IPS-15b (cell line): ENCODE measurements around the gene RTN4.

Experiments used
- H3K27me3 ChIP-seq: one replicate; pipeline ENCODE4 v1.6.1; 2013; ENCODE audit warnings: low read length; ENCODE audit not compliant: control insufficient read depth, insufficient read depth
- H3K36me3 ChIP-seq: one replicate; pipeline ENCODE4 v1.6.1; 2013; ENCODE audit warnings: low read length; ENCODE audit not compliant: control insufficient read depth, insufficient read depth
- H3K4me1 ChIP-seq: one replicate; pipeline ENCODE4 v1.6.1; 2013; ENCODE audit warnings: mild to moderate bottlenecking, low read length; ENCODE audit not compliant: control insufficient read depth, insufficient read depth
- H3K4me3 ChIP-seq: one replicate; pipeline ENCODE4 v1.5.1; 2013; ENCODE audit warnings: low read depth, low read length
- H3K9ac ChIP-seq: one replicate; pipeline ENCODE4 v1.6.1; 2013; ENCODE audit warnings: low read depth, mild to moderate bottlenecking, low read length
- H3K9me3 ChIP-seq: one replicate; pipeline ENCODE4 v1.6.1; 2013; ENCODE audit warnings: mild to moderate bottlenecking, low read length; ENCODE audit not compliant: control insufficient read depth, insufficient read depth

The RTN4 gene

GRCh38 chr2:55012672-55013484 lies 37.4 kb downstream of the RTN4 start:
- H3K27me3 ChIP-seq: no peaks in the 10 kb centered on the region
- no peak overlapping the region for H3K4me3 ChIP-seq
- H3K9me3 ChIP-seq: no peaks in the 10 kb centered on the region
- H3K9ac ChIP-seq: no peak overlapping the region
- H3K4me1 ChIP-seq: peaks cover 21% of the 10 kb centered on the region
- H3K36me3 ChIP-seq: no peaks in the 10 kb centered on the region

GRCh38 chr2:55011831-55012671 lies 38.2 kb downstream of the RTN4 start:
- no peaks in the 10 kb centered on the region for H3K9me3 ChIP-seq
- no peak overlapping the region for H3K4me3 ChIP-seq
- peaks cover 22% of the 10 kb centered on the region for H3K4me1 ChIP-seq
- no peak overlapping the region for H3K9ac ChIP-seq
- no peaks in the 10 kb centered on the region for H3K27me3 ChIP-seq
- H3K36me3 ChIP-seq: no peaks in the 10 kb centered on the region

- Histone ChIP-seq H3K27me3 (no peaks in the 10 kb centered on the region), H3K36me3 (no peaks in the 10 kb centered on the region), H3K9me3 (no peaks in the 10 kb centered on the region), H3K9ac (no peak overlapping the region), H3K4me1 (peaks cover 27% of the 10 kb centered on the region), H3K4me3 (no peak overlapping the region)
These were observed 39.3 kb downstream of the RTN4 start for GRCh38 chr2:55010915-55011314.

GRCh38 chr2:55010149-55010591 lies 40.1 kb downstream of the RTN4 start:
- Histone ChIP-seq H3K4me3 (no peak overlapping the region), H3K9me3 (no peaks in the 10 kb centered on the region), H3K36me3 (no peaks in the 10 kb centered on the region), H3K9ac (no peak overlapping the region), H3K27me3 (no peaks in the 10 kb centered on the region), H3K4me1 (peaks cover 26% of the 10 kb centered on the region)

- Histone ChIP-seq H3K4me1 (peaks cover 24% of the 10 kb centered on the region), H3K36me3 (no peaks in the 10 kb centered on the region), H3K27me3 (no peaks in the 10 kb centered on the region), H3K9me3 (no peaks in the 10 kb centered on the region), H3K4me3 (no peak overlapping the region), H3K9ac (no peak overlapping the region)
These were observed 40.8 kb downstream of the RTN4 start for GRCh38 chr2:55009277-55010060.

- Histone ChIP-seq H3K36me3 (no peaks in the 10 kb centered on the region), H3K9ac (no peak overlapping the region), H3K4me3 (no peak overlapping the region), H3K9me3 (no peaks in the 10 kb centered on the region), H3K4me1 (peaks cover 21% of the 10 kb centered on the region), H3K27me3 (no peaks in the 10 kb centered on the region)
These were observed 43.9 kb downstream of the RTN4 start for GRCh38 chr2:55006306-55006705.

- H3K27me3 ChIP-seq: no peaks in the 10 kb centered on the region
- H3K4me3 ChIP-seq: no peak overlapping the region
- H3K9ac ChIP-seq: no peak overlapping the region
- no peaks in the 10 kb centered on the region for H3K9me3 ChIP-seq
- peaks cover 24% of the 10 kb centered on the region for H3K4me1 ChIP-seq
- H3K36me3 ChIP-seq: no peaks in the 10 kb centered on the region
These were observed 46.3 kb downstream of the RTN4 start for GRCh38 chr2:55003706-55004639.

- H3K9me3 ChIP-seq: no peaks in the 10 kb centered on the region
- no peak overlapping the region for H3K9ac ChIP-seq
- H3K4me1 ChIP-seq: peaks cover 16% of the 10 kb centered on the region
- H3K36me3 ChIP-seq: no peaks in the 10 kb centered on the region
- H3K4me3 ChIP-seq: no peak overlapping the region
- no peaks in the 10 kb centered on the region for H3K27me3 ChIP-seq
These were observed 48.5 kb downstream of the RTN4 start for GRCh38 chr2:55001716-55002115.

- H3K4me1 ChIP-seq: peaks cover 12% of the 10 kb centered on the region
- H3K4me3 ChIP-seq: no peak overlapping the region
- H3K9me3 ChIP-seq: no peaks in the 10 kb centered on the region
- H3K27me3 ChIP-seq: no peaks in the 10 kb centered on the region
- no peaks in the 10 kb centered on the region for H3K36me3 ChIP-seq
- no peak overlapping the region for H3K9ac ChIP-seq
These were observed 49.9 kb downstream of the RTN4 start for GRCh38 chr2:55000341-55000740.

- Histone ChIP-seq H3K36me3 (no peaks in the 10 kb centered on the region), H3K4me3 (no peak overlapping the region)
These were observed 51.1 kb downstream of the RTN4 start for GRCh38 chr2:54999182-54999581.

GRCh38 chr2:54997826-54998225 lies 52.4 kb downstream of the RTN4 start:
- Histone ChIP-seq H3K4me3 (no peak overlapping the region), H3K9me3 (no peaks in the 10 kb centered on the region), H3K27me3 (no peaks in the 10 kb centered on the region), H3K36me3 (no peaks in the 10 kb centered on the region), H3K9ac (no peak overlapping the region), H3K4me1 (peaks cover 12% of the 10 kb centered on the region)

More at GRCh38 chr2:54999182-54999581, 51.1 kb downstream of the RTN4 start:
- Histone ChIP-seq H3K4me1 (peaks cover 12% of the 10 kb centered on the region), H3K9me3 (no peaks in the 10 kb centered on the region), H3K9ac (no peak overlapping the region), H3K27me3 (no peaks in the 10 kb centered on the region)
